B cell (primary cell): ENCODE results near the gene RPL36.

Source experiments
- EZH2 ChIP-seq: IDR thresholded peaks from 2 replicates; pipeline ENCODE4 v1.6.1; 2012; ENCODE audit warnings: borderline replicate concordance, low read depth, mild to moderate bottlenecking, moderate library complexity, low read length; ENCODE audit not compliant: insufficient read depth, poor library complexity, severe bottlenecking
- TF ChIP-seq, protein P1 (sequence below): fragments of 200-600 bp; IDR thresholded peaks from one replicate; pipeline ENCODE4 v1.8.0; 2022; ENCODE audit warnings: antibody characterized with exemption, mild to moderate bottlenecking

- TF ChIP-seq, protein P1, sequence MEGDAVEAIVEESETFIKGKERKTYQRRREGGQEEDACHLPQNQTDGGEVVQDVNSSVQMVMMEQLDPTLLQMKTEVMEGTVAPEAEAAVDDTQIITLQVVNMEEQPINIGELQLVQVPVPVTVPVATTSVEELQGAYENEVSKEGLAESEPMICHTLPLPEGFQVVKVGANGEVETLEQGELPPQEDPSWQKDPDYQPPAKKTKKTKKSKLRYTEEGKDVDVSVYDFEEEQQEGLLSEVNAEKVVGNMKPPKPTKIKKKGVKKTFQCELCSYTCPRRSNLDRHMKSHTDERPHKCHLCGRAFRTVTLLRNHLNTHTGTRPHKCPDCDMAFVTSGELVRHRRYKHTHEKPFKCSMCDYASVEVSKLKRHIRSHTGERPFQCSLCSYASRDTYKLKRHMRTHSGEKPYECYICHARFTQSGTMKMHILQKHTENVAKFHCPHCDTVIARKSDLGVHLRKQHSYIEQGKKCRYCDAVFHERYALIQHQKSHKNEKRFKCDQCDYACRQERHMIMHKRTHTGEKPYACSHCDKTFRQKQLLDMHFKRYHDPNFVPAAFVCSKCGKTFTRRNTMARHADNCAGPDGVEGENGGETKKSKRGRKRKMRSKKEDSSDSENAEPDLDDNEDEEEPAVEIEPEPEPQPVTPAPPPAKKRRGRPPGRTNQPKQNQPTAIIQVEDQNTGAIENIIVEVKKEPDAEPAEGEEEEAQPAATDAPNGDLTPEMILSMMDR, result no peak
- TF ChIP-seq EZH2, result no peak
These were observed 15.4 kb upstream of the RPL36 start for GRCh38 chr19:5674714-5675113.
